Esophagus muscularis mucosa (tissue), 4 donors: ENCODE results near the gene MARVELD1. TPM values are rescaled to one million over a fixed set of nuclear protein-coding genes. Genes with fewer than 3 reads are reported as not detected.

ENCODE experiments used
- DNase-seq: peaks from one replicate; pipeline ENCODE4 v3.0.0-alpha.2; 2017; ENCODE audit errors: extremely low spot score
- H3K27ac ChIP-seq, 4 donors: fragments of 200-600 bp; sonication (generic); replicated peaks in 1 of 4; 1 replicate in 3 of 4; 2 replicates in 1 of 4; pipeline ENCODE4 v1.5.1; 2016 to 2019; ENCODE audit warnings: mild to moderate bottlenecking in 1 of 4
- H3K27me3 ChIP-seq, 4 donors: fragments of 200-600 bp; sonication (generic); one replicate each; pipeline versions ENCODE4 v1.5.1 to v1.6.0; 2016 to 2019
- H3K36me3 ChIP-seq, 4 donors: fragments of 200-600 bp; sonication (generic); one replicate each; pipeline ENCODE4 v1.5.1; 2016 to 2019
- H3K4me1 ChIP-seq, 4 donors: fragments of 200-600 bp; sonication (generic); one replicate each; pipeline ENCODE4 v1.5.1; 2016 to 2019
- H3K4me3 ChIP-seq, 4 donors: fragments of 200-600 bp; sonication (generic); 1 replicate in 2 of 4; 2 replicates in 2 of 4; pipeline ENCODE4 v1.5.1; 2016 to 2019; ENCODE audit warnings: mild to moderate bottlenecking in 4 of 4, moderate library complexity in 1 of 4
- H3K9me3 ChIP-seq, 4 donors: fragments of 200-600 bp; sonication (generic); 1 replicate in 3 of 4; 2 replicates in 1 of 4; pipeline ENCODE4 v1.5.1; 2016 to 2019
- EP300 ChIP-seq: sonication (generic); formaldehyde crosslinking; IDR thresholded peaks from one replicate; pipeline ENCODE4 v1.6.1; 2017; ENCODE audit warnings: antibody characterized with exemption
- POLR2A ChIP-seq: fragments of 450-650 bp; IDR thresholded peaks from one replicate; pipeline ENCODE4 v1.6.1; 2017; ENCODE audit warnings: antibody characterized with exemption, moderate library complexity, mild to moderate bottlenecking, low read depth
- POLR2AphosphoS5 ChIP-seq, 2 donors: sonication (generic); formaldehyde crosslinking; IDR thresholded peaks; one replicate each; pipeline ENCODE4 v1.6.1; 2017; ENCODE audit warnings: antibody characterized with exemption in 2 of 2
- WGBS: methylation state at CpG from one replicate; pipeline ENCODE4 v1.1.5; 2018; 5-methylcytosine and 5-hydroxymethylcytosine counted together
- intact Hi-C: fragments of 100-400 bp; cut with DNase I; formaldehyde crosslinking; loops from one replicate; pipeline ENCODE4 v1.15.1; 2023
- total RNA-seq, 4 donors: library from RNA; depleted of rRNA; stranded (reverse); fragments of >200 nt; gene quantifications; one replicate each; pipeline versions ENCODE4 v1.1.0 to v1.2.1, GENCODE V29; 2016
- TF ChIP-seq, protein P1 (sequence below), 3 experiments: fragments of 200-600 bp in 2 of 3; fragments of 450-650 bp in 1 of 3; sonication (generic) in 2 of 3; IDR thresholded peaks; one replicate each; pipeline ENCODE4 v1.5.1; 2017 to 2019; ENCODE audit warnings: antibody characterized with exemption in 3 of 3, mild to moderate bottlenecking in 2 of 3, moderate library complexity in 1 of 3

Gene MARVELD1
- total RNA-seq, 4 donors from 2014 or later = 43.4 to 104 (median 73.9) TPM

DNA sequence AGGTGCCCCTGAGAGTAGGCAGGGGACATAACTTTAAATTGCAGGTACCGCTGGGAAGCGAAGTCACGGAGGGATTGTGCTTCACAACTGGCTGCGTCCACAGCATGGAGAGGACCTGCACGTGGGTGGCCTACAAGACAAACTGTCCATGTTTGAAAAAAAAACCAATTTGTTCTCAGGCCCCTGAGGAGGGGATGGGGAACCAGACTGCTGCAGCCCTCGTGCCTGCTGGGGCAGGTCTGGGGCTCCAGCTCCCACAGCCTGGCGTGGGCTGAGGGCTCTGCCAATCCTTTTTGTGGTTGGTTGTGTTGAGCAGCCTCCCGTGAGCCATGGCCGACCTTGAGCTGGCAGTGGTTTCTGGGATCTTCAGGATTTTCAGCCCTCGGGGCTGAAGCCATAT, 48.5 kb downstream of the MARVELD1 start:
- DNase-seq = no peak
- 86% methylated on average over 6 of the region's 10 CpGs for WGBS
- Histone ChIP-seq H3K9me3 (no peaks in the 10 kb centered on the region), H3K4me3 (no peak overlapping the region), H3K27me3 (peaks cover 0 to 3% (median 0%) of the 10 kb centered on the region in 4 donors), H3K27ac (peak overlapping the region in 2 of 4 donors; percentile 13 to 60), H3K4me1 (peaks cover 0 to 10% (median 4%) of the 10 kb centered on the region in 4 donors), H3K36me3 (peaks cover 25 to 58% (median 44%) of the 10 kb centered on the region in 4 donors)
- intact Hi-C loops = no loop called here
- no peak for TF ChIP-seq POLR2A
- TF ChIP-seq, protein P1, sequence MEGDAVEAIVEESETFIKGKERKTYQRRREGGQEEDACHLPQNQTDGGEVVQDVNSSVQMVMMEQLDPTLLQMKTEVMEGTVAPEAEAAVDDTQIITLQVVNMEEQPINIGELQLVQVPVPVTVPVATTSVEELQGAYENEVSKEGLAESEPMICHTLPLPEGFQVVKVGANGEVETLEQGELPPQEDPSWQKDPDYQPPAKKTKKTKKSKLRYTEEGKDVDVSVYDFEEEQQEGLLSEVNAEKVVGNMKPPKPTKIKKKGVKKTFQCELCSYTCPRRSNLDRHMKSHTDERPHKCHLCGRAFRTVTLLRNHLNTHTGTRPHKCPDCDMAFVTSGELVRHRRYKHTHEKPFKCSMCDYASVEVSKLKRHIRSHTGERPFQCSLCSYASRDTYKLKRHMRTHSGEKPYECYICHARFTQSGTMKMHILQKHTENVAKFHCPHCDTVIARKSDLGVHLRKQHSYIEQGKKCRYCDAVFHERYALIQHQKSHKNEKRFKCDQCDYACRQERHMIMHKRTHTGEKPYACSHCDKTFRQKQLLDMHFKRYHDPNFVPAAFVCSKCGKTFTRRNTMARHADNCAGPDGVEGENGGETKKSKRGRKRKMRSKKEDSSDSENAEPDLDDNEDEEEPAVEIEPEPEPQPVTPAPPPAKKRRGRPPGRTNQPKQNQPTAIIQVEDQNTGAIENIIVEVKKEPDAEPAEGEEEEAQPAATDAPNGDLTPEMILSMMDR (IDR thresholded peaks at IDR 0.05) = no peak
- no peak for TF ChIP-seq EP300
- TF ChIP-seq POLR2AphosphoS5 (IDR thresholded peaks at IDR 0.05) = no peak

DNA sequence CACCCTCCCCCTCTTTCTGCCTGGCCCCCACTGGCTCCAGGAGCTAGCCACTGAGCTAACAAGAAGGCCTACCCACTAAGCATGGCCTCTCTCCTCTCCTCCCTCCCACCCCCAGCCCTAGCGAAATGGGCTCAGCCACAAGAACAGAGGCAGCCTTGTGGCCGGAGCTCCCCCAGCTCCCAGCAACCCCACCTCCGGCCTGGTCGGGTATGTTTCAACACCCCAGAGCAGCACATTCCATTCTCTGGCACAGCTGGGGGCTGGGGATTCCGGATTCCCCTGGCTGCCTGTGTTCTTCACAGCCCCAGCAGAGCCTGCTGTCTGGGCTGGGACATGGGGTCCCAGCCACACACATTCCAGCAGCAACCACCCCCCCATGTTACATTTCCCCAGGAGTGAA, 49.3 kb downstream of the MARVELD1 start:
- 70% methylated on average over 5 of the region's 5 CpGs for WGBS
- Histone ChIP-seq H3K4me3 (no peak overlapping the region), H3K9me3 (no peaks in the 10 kb centered on the region), H3K27ac (peak overlapping the region in 2 of 4 donors; percentile 13 to 60), H3K27me3 (peaks cover 0 to 11% (median 0%) of the 10 kb centered on the region in 4 donors), H3K4me1 (peaks cover 0 to 10% (median 4%) of the 10 kb centered on the region in 4 donors), H3K36me3 (peaks cover 19 to 50% (median 37%) of the 10 kb centered on the region in 4 donors)
- DNase-seq = no peak
- intact Hi-C loops = no loop called here
- TF ChIP-seq POLR2AphosphoS5 (IDR thresholded peaks at IDR 0.05) = no peak
- TF ChIP-seq EP300 = no peak
- TF ChIP-seq, protein P1 (IDR thresholded peaks at IDR 0.05) = no peak
- no peak for TF ChIP-seq POLR2A

DNA sequence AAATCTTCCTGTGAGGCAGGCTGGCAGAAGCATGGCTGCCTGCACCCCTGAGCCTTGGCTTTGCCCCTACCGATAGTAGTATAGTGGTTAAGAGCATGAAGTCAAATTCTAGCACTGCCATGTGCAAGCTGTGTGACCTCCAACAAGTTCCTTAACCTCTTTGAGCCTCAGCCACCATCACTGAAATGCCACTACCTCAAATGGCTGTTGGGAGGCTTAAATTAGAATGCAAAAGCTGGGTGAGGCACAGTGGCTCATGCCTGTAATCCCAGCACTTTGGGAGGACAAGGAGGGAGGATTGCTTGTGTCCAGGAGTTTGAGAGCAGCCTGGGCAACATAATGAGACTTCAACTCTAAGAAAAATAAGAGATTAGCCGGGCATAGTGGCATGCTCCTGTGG, 49.9 kb downstream of the MARVELD1 start:
- no peak overlapping the region for H3K4me3 ChIP-seq
- intact Hi-C loops = no loop called here
- no peaks in the 10 kb centered on the region for H3K9me3 ChIP-seq
- 81% methylated on average over 2 of the region's 2 CpGs for WGBS
- TF ChIP-seq EP300 (no peak), POLR2A (no peak), POLR2AphosphoS5 (IDR thresholded peaks at IDR 0.05) (no peak)
- TF ChIP-seq, protein P1 (IDR thresholded peaks at IDR 0.05) = no peak
- H3K27me3 ChIP-seq = peaks cover 0 to 16% (median 0%) of the 10 kb centered on the region in 4 donors
- DNase-seq = no peak
- H3K4me1 ChIP-seq = peaks cover 0 to 10% (median 4%) of the 10 kb centered on the region in 4 donors
- peaks cover 19 to 44% (median 34%) of the 10 kb centered on the region in 4 donors for H3K36me3 ChIP-seq
- H3K27ac ChIP-seq = peak overlapping the region in 3 of 4 donors; percentile 27 to 57 (median 34)

DNA sequence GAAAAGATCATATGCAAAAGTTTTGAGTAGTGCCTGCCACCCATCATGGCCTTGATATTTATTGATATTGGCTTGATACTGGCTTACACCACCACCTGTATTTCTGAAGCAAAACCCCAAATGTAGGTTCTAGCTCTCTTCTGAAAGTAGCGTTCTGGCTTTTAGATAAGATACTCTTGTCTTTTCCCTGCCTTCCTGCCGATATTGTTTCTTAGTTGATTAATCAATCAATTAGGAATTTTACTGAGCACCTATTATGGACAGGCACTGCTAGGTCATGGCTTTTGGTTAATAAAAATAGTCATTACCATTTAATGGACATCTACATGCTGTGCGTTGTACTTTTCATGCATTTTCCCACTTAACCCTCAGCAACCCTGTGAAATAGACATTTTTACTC, 50.4 kb downstream of the MARVELD1 start:
- WGBS = 91% methylated on average over 3 of the region's 3 CpGs
- Histone ChIP-seq H3K4me3 (no peak overlapping the region), H3K27me3 (peaks cover 0 to 19% (median 0%) of the 10 kb centered on the region in 4 donors), H3K4me1 (peaks cover 0 to 9% (median 4%) of the 10 kb centered on the region in 4 donors), H3K27ac (peak overlapping the region in 1 of 4 donors; percentile 57), H3K36me3 (peaks cover 19 to 39% (median 33%) of the 10 kb centered on the region in 4 donors), H3K9me3 (no peaks in the 10 kb centered on the region)
- TF ChIP-seq EP300 (no peak), POLR2A (no peak), POLR2AphosphoS5 (IDR thresholded peaks at IDR 0.05) (no peak)
- TF ChIP-seq, protein P1 (IDR thresholded peaks at IDR 0.05) = no peak
- intact Hi-C loops = no loop called here
- no peak for DNase-seq

DNA sequence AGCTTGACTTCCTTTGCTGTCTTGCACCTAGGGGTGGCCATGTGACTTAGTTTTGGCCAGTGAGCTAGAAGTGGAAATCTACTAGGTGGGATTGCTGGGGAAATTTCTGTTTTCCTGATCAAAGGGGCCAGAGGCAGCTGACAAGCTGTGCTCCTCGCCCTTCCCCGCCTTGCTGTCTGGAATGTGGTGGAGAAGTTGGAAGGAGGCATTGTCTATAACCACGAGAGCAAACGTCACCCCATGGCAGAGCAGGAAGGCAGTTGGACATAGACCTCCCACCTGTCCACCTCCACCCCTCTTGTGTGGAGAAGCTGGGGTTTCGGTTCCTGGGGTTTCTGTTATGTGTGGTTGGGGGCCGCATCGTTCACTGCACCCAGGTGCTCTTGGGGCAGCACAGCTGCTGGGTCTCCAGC, 51.0 kb downstream of the MARVELD1 start:
- no peak overlapping the region for H3K27ac ChIP-seq
- WGBS = 78% methylated on average over 7 of the region's 7 CpGs

More for the DNA sequence above, 51.0 kb downstream of the MARVELD1 start:
- no peaks in the 10 kb centered on the region for H3K9me3 ChIP-seq
- H3K36me3 ChIP-seq = peaks cover 19 to 33% (median 27%) of the 10 kb centered on the region in 4 donors
- H3K4me3 ChIP-seq = no peak overlapping the region
- TF ChIP-seq, protein P1 (IDR thresholded peaks at IDR 0.05) = no peak
- DNase-seq = no peak
- peaks cover 0 to 6% (median 2%) of the 10 kb centered on the region in 4 donors for H3K4me1 ChIP-seq
- H3K27me3 ChIP-seq = peaks cover 0 to 25% (median 0%) of the 10 kb centered on the region in 4 donors
- intact Hi-C loops = no loop called here
